ENCODE data around the gene TOMM40L.

DNA sequence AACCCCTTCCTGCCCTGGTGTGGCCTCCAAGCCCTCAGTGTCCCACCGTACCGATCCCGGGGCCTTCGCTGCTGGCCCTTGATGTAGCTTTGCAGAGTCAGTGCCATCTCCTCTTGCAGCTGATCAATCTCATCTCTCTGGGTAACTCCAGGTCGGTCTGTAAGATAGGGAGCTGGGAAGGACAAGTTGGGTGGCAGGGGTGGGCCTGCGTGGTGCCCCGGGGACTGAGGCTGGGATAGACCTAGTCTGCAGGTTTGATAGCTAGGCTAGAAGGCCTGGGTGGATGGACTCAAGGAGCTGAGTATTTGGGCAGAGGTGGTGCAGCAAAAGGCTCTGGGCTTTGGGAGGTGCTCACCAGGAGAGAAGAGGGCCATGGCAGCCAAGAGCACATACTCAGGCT is 4.9 kb downstream of the TOMM40L start:
- TF ChIP-seq CTCF (conservative IDR thresholded peaks at IDR 0.05 in 1 of 2, IDR thresholded peaks at IDR 0.05 in 1 of 2; ENCODE audit: low read depth in 1 of 2, low read length in 2 of 2), result no peak
- TF ChIP-seq EZH2 (IDR thresholded peaks at IDR 0.05; ENCODE audit: low read length, missing control alignments), result no peak
